K562 (cell line): ENCODE results near the gene NTSR1. TPM values are rescaled to one million over a fixed set of nuclear protein-coding genes. Genes with fewer than 3 reads are reported as not detected.

Source experiments
- ARID2 ChIP-seq: fragments of 450-650 bp; IDR thresholded peaks from 2 replicates; pipeline ENCODE4 v1.6.1; 2017; ENCODE audit warnings: antibody characterized with exemption, mild to moderate bottlenecking
- CCNT2 ChIP-seq: IDR thresholded peaks from 2 replicates; pipeline ENCODE4 v1.6.1; 2011; ENCODE audit warnings: borderline replicate concordance, low read depth, mild to moderate bottlenecking, moderate library complexity, mixed read lengths, low read length; ENCODE audit not compliant: insufficient read length; ENCODE audit errors: extremely low read depth
- E2F6 ChIP-seq, 2 experiments: IDR thresholded peaks; 2 replicates each; pipeline ENCODE4 v1.6.1; 2011; ENCODE audit warnings: borderline replicate concordance in 1 of 2, control low read depth in 1 of 2, low read depth in 1 of 2, low read length in 1 of 2, mild to moderate bottlenecking in 1 of 2, mixed read lengths in 1 of 2, moderate library complexity in 1 of 2; ENCODE audit not compliant: insufficient read depth in 1 of 2, insufficient read length in 1 of 2, poor library complexity in 1 of 2, severe bottlenecking in 1 of 2; ENCODE audit errors: extremely low read depth in 1 of 2
- EP400 ChIP-seq: fragments of 450-650 bp; IDR thresholded peaks from 2 replicates; pipeline ENCODE4 v1.6.1; 2017; ENCODE audit warnings: antibody characterized with exemption, mild to moderate bottlenecking, moderate library complexity
- ID3 ChIP-seq, 2 experiments: fragments of 250-450 bp in 1 of 2; fragments of 450-650 bp in 1 of 2; sonication (Bioruptor Pico) in 1 of 2; IDR thresholded peaks; 2 replicates each; pipeline versions ENCODE4 v1.6.1 to v1.8.0; 2016 to 2021; ENCODE audit warnings: mild to moderate bottlenecking in 2 of 2, moderate library complexity in 2 of 2, missing compliant biosample characterization in 1 of 2, missing genetic modification characterization in 1 of 2
- L3MBTL2 ChIP-seq: fragments of 450-650 bp; IDR thresholded peaks from 2 replicates; pipeline ENCODE4 v1.6.1; 2016; ENCODE audit warnings: mild to moderate bottlenecking, moderate library complexity
- MAX ChIP-seq: sonication (generic); formaldehyde crosslinking; IDR thresholded peaks from 2 replicates; pipeline ENCODE4 v1.9.0; 2022; ENCODE audit warnings: mild to moderate bottlenecking, missing genetic modification reagents
- MNT ChIP-seq, 2 experiments: fragments of 450-650 bp; conservative IDR thresholded peaks; 2 replicates each; pipeline ENCODE4 v1.6.1; 2017; ENCODE audit warnings: mild to moderate bottlenecking in 2 of 2, moderate library complexity in 2 of 2
- MTA2 ChIP-seq: fragments of 450-650 bp; IDR thresholded peaks from 2 replicates; pipeline ENCODE4 v1.6.1; 2016; ENCODE audit warnings: low read depth
- TARDBP ChIP-seq: fragments of 450-650 bp; IDR thresholded peaks from 2 replicates; pipeline ENCODE4 v1.6.1; 2016
- XRCC5 ChIP-seq: fragments of 200-400 bp; formaldehyde crosslinking; IDR thresholded peaks from 2 replicates; pipeline ENCODE4 v1.6.1; 2017; ENCODE audit warnings: low read depth, mild to moderate bottlenecking, low read length
- ZNF518B ChIP-seq: fragments of 250-450 bp; sonication (Bioruptor Pico); IDR thresholded peaks from 2 replicates; pipeline ENCODE4 v1.5.0; 2021; ENCODE audit warnings: mild to moderate bottlenecking, moderate library complexity
- polyA plus RNA-seq, 8 experiments: library from polyadenylated mRNA; depleted of rRNA in 4 of 8; stranded (reverse) in 5 of 8; unstranded in 3 of 8; fragments of >200 nt; fragmentation: Nextera tagmentation in 2 of 8; fragmentation: Illumina TruSeq in 1 of 8; extraction: Ambion mirVana in 2 of 8; extraction: Trizol in 1 of 8; gene quantifications; 2 replicates each; pipeline versions ENCODE4 v1.2.1 to v1.2.3, GENCODE V29; 2011 to 2014; ENCODE audit warnings: inconsistent platforms in 1 of 8, missing spikeins in 1 of 8
- total RNA-seq, 7 experiments: library from RNA; depleted of rRNA in 6 of 7; stranded (reverse); fragments of >200 nt in 6 of 7; fragmentation: Illumina TruSeq in 2 of 7; extraction: Trizol in 2 of 7; gene quantifications; 2 replicates each; pipeline versions ENCODE4 v1.2.1 to v1.2.3, GENCODE V29; 2011 to 2021; ENCODE audit warnings: low replicate concordance in 1 of 7

The NTSR1 gene
- total and polyA plus RNA-seq, 9 of the 15 experiments (the other 6 are each of a cell fraction or from before 2014, with no cell fraction given), result 0.04 to 0.40 (median 0.13) TPM; not detected in 3

- TF ChIP-seq E2F6 (IDR thresholded peaks at IDR 0.05; ENCODE audit: borderline replicate concordance in 1 of 2, extremely low read depth in 1 of 2, insufficient read depth in 1 of 2, insufficient read length in 1 of 2, low read depth in 1 of 2, low read length in 1 of 2, poor library complexity in 1 of 2, severe bottlenecking in 1 of 2) (peak; percentile 63 to 89), L3MBTL2 (peak; percentile 76), CCNT2 (no peak), ID3 (CRISPR knock-in tag; IDR thresholded peaks at IDR 0.05) (no peak), ID3 (tag; IDR thresholded peaks at IDR 0.05) (no peak), MAX (CRISPR knock-in tag) (peak; percentile 63; the same call in 1 of the 2 replicates), ARID2 (peak; percentile 44; the same call in 1 of the 2 replicates), EP400 (peak; percentile 26; the same call in 1 of the 2 replicates), ZNF518B (CRISPR knock-in tag) (no peak), MNT (conservative IDR thresholded peaks at IDR 0.05) (peak in 1 of 2 experiments; percentile 47; a peak in 1 of 4 replicates), MTA2 (0 out of 2 replicates have a peak, but pooled peaks have one; percentile 7), XRCC5 (peak; percentile 93), TARDBP (0 out of 2 replicates have a peak, but pooled peaks have one; percentile 46)
Measured at GRCh38 chr20:62791301-62792181, 82.9 kb downstream of the NTSR1 start (continued).
